Activated gamma-delta T cell (primary cell): ENCODE data around the gene SPRR2G.
"Not testable (repeated sequence)": the region's sequence is repeated elsewhere in the genome, so short reads cannot be mapped to it uniquely, and the experiment has no call there.

Experiments used
- DNase-seq: peaks from one replicate; lab custom pipeline; 2025; lab: John Stamatoyannopoulos, UW
- total RNA-seq, 2 donors: gene quantifications; one replicate each; lab custom pipeline; 2026; lab: John Stamatoyannopoulos, UW

The SPRR2G gene
- total RNA-seq, result 0 reads per million in 2 donors

- DNase-seq, result no peak
These were observed at the start of gene SPRR2G for GRCh38 chr1:153150846-153151245. TSS of gene SPRR2G (minus strand) at chr1:153150890. CDS start at chr1:153150110, 780 bp downstream.

GRCh38 chr1:153195216-153195615 lies 44.5 kb upstream of the SPRR2G start:
- DNase-seq, result no peak

DNA sequence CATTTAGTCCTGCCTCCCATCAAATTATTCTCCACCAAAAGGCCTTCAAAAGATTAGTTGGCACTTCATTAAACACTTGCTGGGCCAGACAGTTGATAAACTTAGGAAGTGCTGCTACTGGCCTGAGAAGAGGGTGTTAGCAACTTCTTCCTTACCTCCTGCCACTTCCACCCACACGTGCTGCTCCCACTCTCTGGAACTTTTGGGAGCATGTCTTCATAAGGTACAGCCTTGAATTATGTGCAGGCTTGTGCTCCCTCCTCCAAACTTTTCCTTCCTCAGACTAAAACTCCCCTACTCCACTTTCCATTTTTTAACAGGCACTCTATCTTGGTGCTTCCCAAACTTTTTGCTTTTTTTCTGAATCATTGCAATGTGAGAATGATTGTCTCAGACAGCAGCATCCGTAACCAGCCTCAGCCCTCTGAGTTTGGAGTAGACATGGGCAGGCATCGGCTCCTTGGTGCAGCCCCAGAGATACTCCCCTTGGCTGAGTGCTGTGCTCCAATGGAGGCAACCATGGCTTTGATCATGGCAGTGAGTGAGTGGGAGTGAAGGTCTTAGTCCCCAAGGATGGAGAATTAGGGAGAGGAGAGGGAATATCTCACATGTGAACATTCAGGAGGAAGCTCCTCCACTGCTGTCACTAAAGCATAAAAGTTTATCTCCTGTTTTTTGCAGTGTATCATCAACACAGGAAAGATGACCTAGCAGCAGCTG lies 43.8 kb upstream of the SPRR2G start:
- no peak for DNase-seq

DNA sequence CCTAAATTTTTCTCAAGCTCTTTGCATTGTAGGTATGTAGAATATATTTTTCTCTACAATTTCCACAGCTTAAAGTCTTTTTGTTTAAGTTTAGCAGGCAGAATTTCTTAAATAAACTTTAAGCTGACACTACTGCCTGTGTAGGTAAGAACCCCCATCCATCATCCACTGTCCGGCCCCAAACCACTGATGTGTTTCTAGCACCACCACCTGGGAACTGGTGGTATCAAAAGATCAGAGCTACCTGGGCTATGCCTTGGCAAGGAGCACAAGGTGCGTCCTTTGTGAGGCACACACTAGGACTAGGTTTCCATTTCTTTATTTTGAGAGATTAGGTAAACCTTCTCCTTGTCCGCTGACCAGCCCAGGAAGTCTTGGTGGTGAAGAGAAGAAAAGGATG lies 42.0 kb upstream of the SPRR2G start:
- DNase-seq, result no peak

DNA sequence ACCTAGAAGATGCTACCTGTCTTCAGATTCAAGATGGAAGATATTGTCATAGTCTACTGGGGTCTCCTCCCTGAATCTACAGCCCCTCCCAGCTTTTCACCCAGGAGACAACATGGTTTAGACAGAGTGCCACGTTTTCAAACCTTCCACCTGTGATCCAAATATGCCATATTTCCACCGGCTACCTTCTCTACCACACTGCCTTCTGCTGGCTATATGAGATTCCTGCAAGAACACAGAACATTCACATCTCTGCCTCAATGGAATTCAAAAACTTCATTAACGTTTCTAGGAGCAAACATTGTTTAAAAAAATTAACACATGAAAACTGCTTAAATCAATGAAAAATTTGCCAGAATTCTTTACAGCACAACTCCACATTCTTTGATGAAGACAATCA lies 39.7 kb upstream of the SPRR2G start:
- DNase-seq, result no peak

DNA sequence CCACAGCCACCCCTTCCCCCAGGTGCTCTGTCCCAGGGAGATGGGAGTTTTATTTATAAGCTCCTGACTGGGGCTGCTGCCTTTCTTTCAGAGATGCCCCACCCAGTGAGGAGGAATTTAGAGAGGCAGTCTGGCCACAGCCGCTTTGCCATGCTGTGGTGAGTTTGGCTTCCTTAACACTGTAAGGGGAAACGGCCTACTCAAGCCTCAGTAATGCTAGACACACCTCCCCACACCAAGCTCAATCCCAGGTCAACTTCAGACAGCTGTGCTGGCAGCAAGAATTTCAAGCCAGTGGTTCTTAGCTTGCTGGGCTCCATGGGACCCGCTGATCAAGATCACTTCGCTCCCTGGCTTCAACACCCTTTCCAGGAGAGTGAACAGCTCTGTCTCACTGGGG lies 37.6 kb upstream of the SPRR2G start:
- DNase-seq, result not testable (repeated sequence)

- DNase-seq, result no peak
These were observed 29.9 kb upstream of the SPRR2G start for GRCh38 chr1:153180556-153180955.

- DNase-seq, result no peak
These were observed 28.2 kb upstream of the SPRR2G start for GRCh38 chr1:153178922-153179321.

- DNase-seq, result no peak
These were observed 23.9 kb upstream of the SPRR2G start for GRCh38 chr1:153174624-153175023.

DNA sequence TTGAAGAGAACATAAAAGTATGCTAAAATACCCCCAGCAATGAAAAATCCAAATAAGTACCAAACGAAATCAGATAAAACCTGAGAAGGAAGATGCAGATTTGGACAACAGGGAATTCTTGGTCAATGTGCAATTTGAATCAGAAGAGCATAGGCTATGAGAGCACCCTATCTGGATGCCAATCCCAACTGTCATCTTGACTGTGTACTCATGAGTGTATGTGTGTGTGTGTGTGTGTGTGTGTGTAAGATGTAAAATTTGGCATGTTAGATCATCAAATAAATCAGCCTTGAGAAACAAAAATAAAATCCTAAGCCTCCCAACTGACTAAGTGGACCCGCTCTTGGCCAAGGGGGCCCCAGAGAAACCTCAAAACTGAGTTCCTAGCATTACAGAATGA lies 18.0 kb upstream of the SPRR2G start:
- DNase-seq, result no peak

- no peak for DNase-seq
These were observed 4.9 kb upstream of the SPRR2G start for GRCh38 chr1:153155541-153155940.

DNA sequence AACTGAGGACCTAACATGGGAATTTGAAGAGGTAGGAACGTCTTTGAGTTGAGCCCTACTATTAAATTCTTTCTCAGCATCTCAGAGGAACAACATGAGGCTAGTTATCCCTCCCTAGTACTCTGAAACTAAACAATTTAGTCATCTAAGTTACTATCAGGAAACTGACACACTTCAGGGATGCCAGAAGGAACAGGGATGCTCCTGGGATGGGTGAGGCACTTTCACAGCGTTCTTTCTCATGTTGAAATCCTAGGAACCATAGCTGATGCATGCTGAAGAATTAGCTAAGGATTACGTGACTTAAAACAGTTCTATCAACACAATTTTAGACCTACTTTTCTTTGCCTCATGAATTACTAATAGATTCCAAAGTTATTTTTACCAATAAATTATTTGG lies 1.8 kb upstream of the SPRR2G start:
- no peak for DNase-seq

DNA sequence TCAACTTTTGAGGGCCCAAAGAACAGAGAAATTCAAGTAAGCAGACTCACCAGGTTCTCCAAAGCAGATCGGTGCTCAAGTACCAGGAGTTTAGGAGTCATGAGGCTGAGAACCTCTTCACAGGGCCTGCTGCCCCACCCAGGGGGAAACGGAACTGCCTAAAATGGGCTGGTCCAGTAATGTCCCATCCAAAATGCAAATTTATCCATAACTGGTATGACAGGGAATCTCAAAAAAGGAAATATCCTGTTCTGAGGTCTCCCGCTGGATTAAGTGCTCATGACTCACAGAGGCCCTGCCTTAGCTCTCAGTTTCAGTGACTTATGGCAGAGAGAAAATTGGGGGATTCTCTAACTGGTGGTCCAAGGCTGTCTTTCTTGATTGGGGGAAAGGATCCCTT lies 9.3 kb downstream of the SPRR2G start:
- DNase-seq, result no peak

- DNase-seq, result no peak
These were observed 10.2 kb downstream of the SPRR2G start for GRCh38 chr1:153140484-153140883.

- DNase-seq, result no peak
These were observed 16.9 kb downstream of the SPRR2G start for GRCh38 chr1:153133743-153134142.

DNA sequence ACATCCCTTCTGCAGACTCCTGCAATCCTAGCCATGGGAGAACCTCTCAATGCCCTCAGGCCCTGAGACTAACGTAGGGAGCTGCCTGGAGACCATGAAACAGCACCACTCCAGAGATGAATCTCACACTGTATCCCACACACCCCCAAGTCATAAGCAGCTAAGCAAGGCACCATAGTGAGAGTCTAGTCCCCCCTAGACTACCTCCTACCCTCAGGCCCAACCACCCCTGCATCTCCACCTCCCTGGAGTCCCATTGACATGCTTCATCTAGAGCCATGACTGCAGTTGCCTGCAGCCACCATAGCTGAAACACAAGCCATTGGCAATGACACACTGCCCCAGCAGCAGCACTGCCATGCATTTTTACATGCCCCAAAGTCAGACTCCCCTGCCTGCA lies 17.4 kb downstream of the SPRR2G start:
- no peak for DNase-seq

- DNase-seq, result not testable (repeated sequence)
These were observed 22.0 kb downstream of the SPRR2G start for GRCh38 chr1:153128688-153129087.

DNA sequence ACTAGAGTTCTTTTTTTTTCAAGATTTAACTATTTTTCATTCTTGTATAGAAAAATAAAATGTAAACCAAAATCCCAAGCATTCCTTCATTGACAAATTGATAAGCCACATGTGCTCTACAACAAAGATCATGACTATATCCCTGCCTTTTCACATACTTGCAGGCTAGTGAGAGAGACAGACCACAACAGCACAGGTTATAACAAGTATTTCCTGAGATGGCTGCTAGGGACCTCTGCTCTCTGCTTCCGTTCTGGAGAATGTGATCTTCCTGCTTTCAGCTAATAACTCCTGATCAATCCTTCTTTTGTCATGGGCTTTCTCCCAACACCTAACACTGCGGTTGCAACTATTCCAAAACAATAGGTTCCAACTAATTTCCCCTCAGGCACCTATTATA lies 23.4 kb downstream of the SPRR2G start:
- DNase-seq, result no peak

GRCh38 chr1:153125536-153125935 lies 25.2 kb downstream of the SPRR2G start:
- no peak for DNase-seq

- not testable (repeated sequence) for DNase-seq
These were observed 26.9 kb downstream of the SPRR2G start for GRCh38 chr1:153123793-153124192.

DNA sequence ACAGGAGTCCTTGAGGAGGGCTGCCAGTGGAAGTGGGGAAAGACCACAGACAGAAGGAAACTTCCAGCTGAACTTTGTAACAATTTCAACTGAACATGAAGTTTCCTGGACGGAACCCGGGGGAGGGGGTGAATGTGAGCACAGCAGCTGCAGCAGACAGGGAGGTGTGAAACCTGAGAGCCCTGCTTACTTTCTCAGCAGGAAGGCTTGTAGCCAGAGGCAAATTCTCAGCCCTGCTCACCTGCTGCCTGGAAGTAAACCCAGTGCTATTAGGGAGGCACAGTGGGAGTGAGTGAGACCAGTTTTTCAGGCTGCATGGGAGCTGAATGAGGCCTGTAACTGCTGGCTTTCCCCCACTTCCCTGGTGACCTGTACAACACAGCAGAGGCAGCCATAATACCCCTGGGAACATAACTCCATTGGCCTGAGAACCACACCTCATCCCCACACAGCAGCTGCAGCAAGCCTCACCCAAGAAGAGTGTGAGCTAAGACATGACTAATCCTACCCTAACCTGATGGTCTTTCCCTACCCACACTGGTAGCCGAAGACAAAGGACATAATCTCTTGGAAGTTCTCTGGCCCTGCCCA lies 27.8 kb downstream of the SPRR2G start:
- DNase-seq, result no peak

DNA sequence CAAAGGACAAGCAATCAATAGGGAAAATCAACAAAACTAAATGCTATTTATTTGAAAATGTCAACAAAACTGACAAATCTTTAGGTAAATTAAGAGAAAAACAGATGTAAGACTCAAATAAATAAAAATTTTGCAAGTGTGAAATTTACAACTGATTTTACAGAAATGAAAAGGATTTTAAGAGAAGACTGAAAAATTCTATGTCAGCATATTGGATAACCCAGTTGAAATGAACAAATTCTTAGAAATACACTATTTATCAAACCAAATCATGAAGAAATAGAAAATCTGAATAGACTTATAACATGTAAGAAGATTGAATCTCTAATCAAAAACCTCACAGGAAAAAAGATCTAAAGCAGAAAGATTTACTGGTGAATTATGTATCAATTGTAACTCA lies 29.7 kb downstream of the SPRR2G start:
- DNase-seq, result no peak

DNA sequence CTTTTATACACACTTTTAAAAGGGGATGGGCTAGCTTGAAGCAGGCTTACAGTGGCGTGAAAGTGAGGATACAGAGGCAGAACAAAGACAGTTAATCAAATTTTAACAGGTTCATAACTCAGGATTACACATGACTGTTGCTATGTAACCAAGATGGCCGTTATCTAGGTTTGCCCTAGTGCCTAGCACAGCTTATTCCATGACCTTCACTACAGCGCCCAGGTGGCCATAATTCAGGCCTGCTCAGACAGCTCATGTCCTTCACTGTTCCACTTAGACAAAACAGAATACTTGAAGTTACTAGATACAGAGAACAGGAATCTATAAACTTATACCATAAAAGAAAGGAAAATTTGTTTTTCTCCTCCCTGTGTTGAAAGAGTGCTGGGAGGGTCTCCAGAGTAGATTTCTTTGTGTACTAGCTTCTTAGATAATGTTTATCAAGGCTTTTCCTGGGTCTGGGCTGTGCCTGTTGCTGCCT lies 31.2 kb downstream of the SPRR2G start:
- no peak for DNase-seq

DNA sequence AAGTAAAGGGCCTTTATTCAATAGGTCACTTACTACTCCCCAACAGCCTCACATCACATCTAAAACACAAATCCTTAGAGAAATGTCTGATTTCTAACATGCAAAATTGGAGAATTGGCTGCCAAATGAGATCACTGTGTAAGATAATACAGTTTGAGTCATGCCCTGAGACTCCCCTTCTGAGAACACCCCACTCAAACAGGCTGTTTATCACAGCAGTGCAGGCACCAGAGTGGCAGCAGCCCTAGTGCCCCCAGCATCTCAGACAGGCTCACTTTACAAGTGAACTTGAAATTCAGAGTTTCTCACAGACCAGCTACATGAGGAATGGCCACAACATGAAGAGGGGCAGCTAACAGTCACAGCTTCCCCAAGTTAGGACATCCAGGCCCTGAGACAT lies 35.4 kb downstream of the SPRR2G start:
- not testable (repeated sequence) for DNase-seq
